Activated CD4-positive, alpha-beta T cell treated with anti-CD3 and anti-CD28 coated beads, Interleukin-2, amount 10 ng/mL, durations not matched to agents 7 days and 5 days (primary cell): ENCODE data around the gene FBXL15. TPM values are rescaled to one million over a fixed set of nuclear protein-coding genes. Genes with fewer than 3 reads are reported as not detected.

ENCODE experiments used
- CTCF ChIA-PET: fragments of 350-600 bp; sonication (Branson Sonifier 250); formaldehyde crosslinking; loops from one replicate; lab custom pipeline; 2021; ENCODE audit warnings: antibody characterized with exemption; lab: Charles Lee
- POLR2A ChIA-PET: fragments of 350-600 bp; sonication (Branson Sonifier 250); formaldehyde crosslinking; loops from one replicate; lab custom pipeline; 2021; ENCODE audit warnings: antibody characterized with exemption; lab: Charles Lee
- DNase-seq: peaks from one replicate; pipeline ENCODE4 v3.0.0-alpha.2; 2020
- H3K27ac Mint-ChIP-seq: one replicate; pipeline ENCODE4 v1.8.0; 2021; ENCODE audit warnings: mild to moderate bottlenecking, moderate library complexity, mixed read lengths
- H3K27me3 Mint-ChIP-seq: one replicate; pipeline ENCODE4 v1.8.0; 2021; ENCODE audit warnings: mixed read lengths
- H3K36me3 Mint-ChIP-seq: one replicate; pipeline ENCODE4 v1.8.0; 2021; ENCODE audit warnings: low read depth, mixed read lengths
- H3K4me1 Mint-ChIP-seq: one replicate; pipeline ENCODE4 v1.8.0; 2021; ENCODE audit warnings: mixed read lengths
- H3K4me3 Mint-ChIP-seq: one replicate; pipeline ENCODE4 v1.8.0; 2021; ENCODE audit warnings: mild to moderate bottlenecking, moderate library complexity, mixed read lengths
- H3K9me3 Mint-ChIP-seq: one replicate; pipeline ENCODE4 v1.8.0; 2021; ENCODE audit warnings: mixed read lengths
- total RNA-seq, 2 experiments: library from RNA; stranded (reverse); gene quantifications; one replicate each; pipeline ENCODE4 v1.2.3, GENCODE V29; 2021

Gene FBXL15
- total RNA-seq, 2 experiments from 2014 or later: 8.7 to 11.2 TPM

GRCh38 chr10:102457591-102458150 is 37.0 kb downstream of the FBXL15 start:
- Mint-ChIP-seq H3K4me1 (peaks cover 46% of the 10 kb centered on the region), H3K27ac (no peak overlapping the region), H3K27me3 (no peaks in the 10 kb centered on the region), H3K36me3 (peaks cover 8% of the 10 kb centered on the region), H3K4me3 (no peak overlapping the region), H3K9me3 (no peaks in the 10 kb centered on the region)
- ChIA-PET CTCF (interaction anchor here (0.8 to 1.3 kb wide), 3 partner anchors 35 to 226 kb away, joined by 3 to 5 read pairs (median 3); no protein-coding TSS in a partner anchor), POLR2A (interaction anchor here (0.7 kb wide), 1 partner anchor 64 kb away, joined by 3 read pairs; no protein-coding TSS in a partner anchor)
- DNase-seq: no peak

GRCh38 chr10:102458656-102459055 is 38.0 kb downstream of the FBXL15 start:
- Mint-ChIP-seq H3K27ac (no peak overlapping the region), H3K4me1 (peaks cover 43% of the 10 kb centered on the region), H3K27me3 (no peaks in the 10 kb centered on the region), H3K4me3 (no peak overlapping the region), H3K9me3 (no peaks in the 10 kb centered on the region), H3K36me3 (peaks cover 3% of the 10 kb centered on the region)
- DNase-seq: no peak
- ChIA-PET CTCF (interaction anchor here (1.0 to 1.3 kb wide), 2 partner anchors 55 to 227 kb away, joined by 3 to 5 read pairs; no protein-coding TSS in a partner anchor), POLR2A (interaction anchor here (0.6 kb wide), 1 partner anchor 10 kb away, joined by 4 read pairs; no protein-coding TSS in a partner anchor)

GRCh38 chr10:102460836-102461186 is 40.2 kb downstream of the FBXL15 start:
- H3K27ac Mint-ChIP-seq: peak overlapping the region; percentile 85
- peak overlapping the region; percentile 85 for H3K4me3 Mint-ChIP-seq
- ChIA-PET CTCF (interaction anchor here (0.6 to 5.0 kb wide), 8 partner anchors 9 to 123 kb away, joined by 3 to 37 read pairs (median 6); partner anchors contain the start of genes C10orf95 and SUFU), POLR2A (no interaction called here)
- peaks cover 31% of the 10 kb centered on the region for H3K4me1 Mint-ChIP-seq
- no peaks in the 10 kb centered on the region for H3K9me3 Mint-ChIP-seq
- no peaks in the 10 kb centered on the region for H3K27me3 Mint-ChIP-seq
- peaks cover 2% of the 10 kb centered on the region for H3K36me3 Mint-ChIP-seq
- no peak for DNase-seq

GRCh38 chr10:102461187-102462054 is 40.8 kb downstream of the FBXL15 start:
- ChIA-PET POLR2A (interaction anchor here (0.6 to 1.2 kb wide), 3 partner anchors 11 to 29 kb away, joined by 3 to 8 read pairs (median 3); partner anchors contain the start of gene CUEDC2), CTCF (interaction anchor here (0.6 to 5.0 kb wide), 14 partner anchors 10 to 645 kb away, joined by 3 to 37 read pairs (median 4); partner anchors contain the start of genes C10orf95 and SUFU)
- Mint-ChIP-seq H3K27me3 (no peaks in the 10 kb centered on the region), H3K27ac (peak overlapping the region; percentile 85), H3K9me3 (no peaks in the 10 kb centered on the region), H3K36me3 (peaks cover 2% of the 10 kb centered on the region), H3K4me3 (peak overlapping the region; percentile 85), H3K4me1 (peaks cover 31% of the 10 kb centered on the region)
- DNase-seq: peak; percentile 92

- H3K9me3 Mint-ChIP-seq: no peaks in the 10 kb centered on the region
- CTCF ChIA-PET: interaction anchor here (0.6 to 5.0 kb wide), 4 partner anchors 11 to 647 kb away, joined by 3 to 37 read pairs (median 6); partner anchors contain the start of genes C10orf95 and CUEDC2
These were observed 41.9 kb downstream of the FBXL15 start for GRCh38 chr10:102462512-102463054.

GRCh38 chr10:102463983-102464382 is 43.3 kb downstream of the FBXL15 start:
- H3K4me3 Mint-ChIP-seq: no peak overlapping the region
- CTCF ChIA-PET: interaction anchor here (0.7 to 5.0 kb wide), 2 partner anchors 13 to 77 kb away, joined by 3 to 37 read pairs; partner anchors contain the start of gene C10orf95
- POLR2A ChIA-PET: interaction anchor here (0.7 kb wide), 1 partner anchor 92 kb away, joined by 10 read pairs; no protein-coding TSS in a partner anchor
- no peak for DNase-seq
- peaks cover 33% of the 10 kb centered on the region for H3K4me1 Mint-ChIP-seq
- no peak overlapping the region for H3K27ac Mint-ChIP-seq
- peaks cover 2% of the 10 kb centered on the region for H3K36me3 Mint-ChIP-seq
- no peaks in the 10 kb centered on the region for H3K27me3 Mint-ChIP-seq
- no peaks in the 10 kb centered on the region for H3K9me3 Mint-ChIP-seq

More at GRCh38 chr10:102462512-102463054, 41.9 kb downstream of the FBXL15 start:
- H3K36me3 Mint-ChIP-seq: peaks cover 2% of the 10 kb centered on the region
- POLR2A ChIA-PET: interaction anchor here (1.2 kb wide), 1 partner anchor 13 kb away, joined by 8 read pairs; no protein-coding TSS in a partner anchor
- H3K27me3 Mint-ChIP-seq: no peaks in the 10 kb centered on the region
- no peak for DNase-seq
- H3K4me3 Mint-ChIP-seq: peak overlapping the region; percentile 85
- H3K27ac Mint-ChIP-seq: no peak overlapping the region
- peaks cover 31% of the 10 kb centered on the region for H3K4me1 Mint-ChIP-seq

- DNase-seq: no peak
- ChIA-PET CTCF (no interaction called here), POLR2A (no interaction called here)
- H3K4me1 Mint-ChIP-seq: peaks cover 36% of the 10 kb centered on the region
- no peaks in the 10 kb centered on the region for H3K27me3 Mint-ChIP-seq
- no peak overlapping the region for H3K4me3 Mint-ChIP-seq
- no peak overlapping the region for H3K27ac Mint-ChIP-seq
- H3K9me3 Mint-ChIP-seq: no peaks in the 10 kb centered on the region
- peaks cover 4% of the 10 kb centered on the region for H3K36me3 Mint-ChIP-seq
These were observed 44.8 kb downstream of the FBXL15 start for GRCh38 chr10:102465466-102465865.

GRCh38 chr10:102467318-102467717 is 46.7 kb downstream of the FBXL15 start:
- Mint-ChIP-seq H3K4me1 (peaks cover 17% of the 10 kb centered on the region), H3K9me3 (no peaks in the 10 kb centered on the region), H3K27me3 (no peaks in the 10 kb centered on the region), H3K36me3 (peaks cover 4% of the 10 kb centered on the region), H3K4me3 (no peak overlapping the region), H3K27ac (no peak overlapping the region)
- POLR2A ChIA-PET: no interaction called here
- DNase-seq: no peak
- CTCF ChIA-PET: interaction anchor here (1.1 to 1.7 kb wide), 3 partner anchors 16 to 236 kb away, joined by 3 read pairs; no protein-coding TSS in a partner anchor

- Mint-ChIP-seq H3K36me3 (peaks cover 4% of the 10 kb centered on the region), H3K27ac (no peak overlapping the region), H3K4me1 (peaks cover 15% of the 10 kb centered on the region), H3K9me3 (no peaks in the 10 kb centered on the region), H3K4me3 (no peak overlapping the region), H3K27me3 (no peaks in the 10 kb centered on the region)
- no peak for DNase-seq
- ChIA-PET POLR2A (no interaction called here), CTCF (interaction anchor here (0.9 to 1.6 kb wide), 5 partner anchors 47 to 236 kb away, joined by 3 to 4 read pairs (median 3); partner anchors contain the start of gene FBXL15)
These were observed 47.4 kb downstream of the FBXL15 start for GRCh38 chr10:102467971-102468438.

- peaks cover 19% of the 10 kb centered on the region for H3K4me1 Mint-ChIP-seq
- H3K36me3 Mint-ChIP-seq: peaks cover 8% of the 10 kb centered on the region
- no peak overlapping the region for H3K27ac Mint-ChIP-seq
- no peak overlapping the region for H3K4me3 Mint-ChIP-seq
- no peaks in the 10 kb centered on the region for H3K9me3 Mint-ChIP-seq
- DNase-seq: no peak
- CTCF ChIA-PET: interaction anchor here (0.6 to 1.6 kb wide), 6 partner anchors 33 to 737 kb away, joined by 3 to 5 read pairs (median 4); partner anchors contain the start of gene FBXL15
- no peaks in the 10 kb centered on the region for H3K27me3 Mint-ChIP-seq
- POLR2A ChIA-PET: no interaction called here
These were observed 48.0 kb downstream of the FBXL15 start for GRCh38 chr10:102468683-102469082.

GRCh38 chr10:102470579-102471546 is 50.2 kb downstream of the FBXL15 start:
- CTCF ChIA-PET: interaction anchor here (1.3 to 1.9 kb wide), 3 partner anchors 11 to 239 kb away, joined by 3 to 6 read pairs (median 4); no protein-coding TSS in a partner anchor
- Mint-ChIP-seq H3K9me3 (no peaks in the 10 kb centered on the region), H3K4me3 (no peak overlapping the region), H3K4me1 (peaks cover 22% of the 10 kb centered on the region), H3K27ac (no peak overlapping the region), H3K36me3 (peaks cover 10% of the 10 kb centered on the region), H3K27me3 (no peaks in the 10 kb centered on the region)
- DNase-seq: no peak
- POLR2A ChIA-PET: interaction anchor here (0.6 kb wide), 1 partner anchor 59 kb away, joined by 3 read pairs; no protein-coding TSS in a partner anchor
